Measurements from ENCODE around the gene ADAMTS2. TPM values are rescaled to one million over a fixed set of nuclear protein-coding genes. Genes with fewer than 3 reads are reported as not detected.
A peak's percentile ranks its signal among the peaks of the same experiment; 100 is the strongest.

The ADAMTS2 gene
- total RNA-seq, 1 donor from 2014 or later = 93.2 TPM

GRCh38 chr5:179230061-179230461 is 115.2 kb downstream of the ADAMTS2 start:
- no peak for TF ChIP-seq CTCF (IDR thresholded peaks at IDR 0.05)
- Mint-ChIP-seq H3K27ac (ENCODE audit: unreplicated experiment) (no peak overlapping the region), H3K27me3 (ENCODE audit: low read depth) (no peaks in the 10 kb centered on the region), H3K9me3 (ENCODE audit: low read depth) (no peaks in the 10 kb centered on the region), H3K4me3 (ENCODE audit: unreplicated experiment) (no peak overlapping the region), H3K36me3 (ENCODE audit: low read depth) (no peaks in the 10 kb centered on the region), H3K4me1 (ENCODE audit: low read depth) (peaks cover 5% of the 10 kb centered on the region)
- peak; percentile 73 for DNase-seq (ENCODE audit: low spot score)

DNA sequence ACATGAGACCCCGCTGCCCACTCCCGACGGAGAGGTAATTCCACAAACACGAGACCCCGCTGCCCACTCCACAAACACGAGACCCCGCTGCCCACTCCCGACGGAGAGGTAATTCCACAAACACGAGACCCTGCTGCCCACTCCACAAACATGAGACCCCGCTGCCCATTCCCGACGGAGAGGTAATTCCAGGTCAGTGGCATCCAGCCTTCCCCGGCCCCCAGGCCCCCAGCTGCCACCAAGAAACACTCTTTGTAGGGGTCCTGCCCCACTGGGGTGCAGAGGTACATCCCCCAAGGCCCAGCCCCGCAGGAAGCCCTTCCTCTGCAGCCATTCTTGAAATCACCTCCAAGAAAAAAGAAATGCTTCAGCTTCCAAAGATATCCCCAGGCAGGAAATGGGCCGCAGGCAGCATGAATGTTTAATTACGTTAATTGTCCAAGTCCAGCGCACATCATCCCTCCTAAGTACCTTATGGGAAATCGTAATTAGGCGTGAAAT is 115.9 kb downstream of the ADAMTS2 start:
- peak; percentile 63 for DNase-seq (ENCODE audit: low spot score)
- H3K27ac Mint-ChIP-seq (ENCODE audit: unreplicated experiment) = no peak overlapping the region

GRCh38 chr5:179228341-179229121 is 116.7 kb downstream of the ADAMTS2 start:
- H3K9me3 Mint-ChIP-seq (ENCODE audit: low read depth) = no peaks in the 10 kb centered on the region
- no peak for TF ChIP-seq CTCF (IDR thresholded peaks at IDR 0.05)

More for the DNA sequence above, 115.9 kb downstream of the ADAMTS2 start:
- H3K27me3 Mint-ChIP-seq (ENCODE audit: low read depth) = no peaks in the 10 kb centered on the region
- no peaks in the 10 kb centered on the region for H3K36me3 Mint-ChIP-seq (ENCODE audit: low read depth)
- no peaks in the 10 kb centered on the region for H3K9me3 Mint-ChIP-seq (ENCODE audit: low read depth)
- no peak for TF ChIP-seq CTCF (IDR thresholded peaks at IDR 0.05)
- H3K4me1 Mint-ChIP-seq (ENCODE audit: low read depth) = peaks cover 5% of the 10 kb centered on the region
- no peak overlapping the region for H3K4me3 Mint-ChIP-seq (ENCODE audit: unreplicated experiment)

DNA sequence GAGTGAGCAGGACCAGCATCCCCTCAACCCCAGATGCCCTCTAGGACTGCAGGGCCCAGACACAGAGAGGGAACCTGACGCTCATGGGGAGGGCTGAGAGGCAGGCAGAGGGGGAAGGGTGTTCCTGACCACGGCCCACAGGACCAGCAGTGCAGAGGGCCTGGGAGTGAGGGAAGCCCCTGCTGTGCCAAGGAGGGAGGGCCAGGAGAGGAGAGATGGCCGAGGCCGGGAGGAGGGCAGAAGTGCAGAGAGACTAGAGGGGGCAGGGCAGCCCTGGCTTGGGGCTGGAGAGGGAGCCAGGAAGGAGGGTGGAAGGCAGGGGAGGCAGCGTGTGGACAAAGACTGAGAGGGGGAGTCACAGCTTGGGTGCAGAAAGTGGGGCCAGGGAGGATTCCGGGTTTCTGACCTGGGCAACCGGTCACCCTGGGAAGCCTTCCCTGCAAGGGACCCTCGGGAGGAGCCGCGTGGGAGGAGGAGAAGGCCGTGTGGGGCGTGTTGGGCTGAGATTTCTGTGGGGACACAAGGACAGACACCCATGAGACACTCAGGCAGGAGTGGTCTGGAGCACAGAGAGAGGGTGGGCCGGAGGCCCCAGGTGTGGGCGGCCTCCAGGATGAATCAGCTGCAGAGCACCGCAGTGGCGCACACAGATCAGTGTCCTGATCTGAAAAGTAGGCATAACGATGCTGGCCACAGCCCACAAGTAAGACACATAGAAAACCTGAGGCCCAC is 117.5 kb downstream of the ADAMTS2 start:
- no peak for TF ChIP-seq CTCF (IDR thresholded peaks at IDR 0.05)
- H3K27me3 Mint-ChIP-seq (ENCODE audit: low read depth) = no peaks in the 10 kb centered on the region
- H3K9me3 Mint-ChIP-seq (ENCODE audit: low read depth) = no peaks in the 10 kb centered on the region
- H3K27ac Mint-ChIP-seq (ENCODE audit: unreplicated experiment) = no peak overlapping the region
- peaks cover 2% of the 10 kb centered on the region for H3K36me3 Mint-ChIP-seq (ENCODE audit: low read depth)
- H3K4me1 Mint-ChIP-seq (ENCODE audit: low read depth) = peaks cover 5% of the 10 kb centered on the region
- DNase-seq (ENCODE audit: low spot score) = peak; percentile 86
- no peak overlapping the region for H3K4me3 Mint-ChIP-seq (ENCODE audit: unreplicated experiment)

More at GRCh38 chr5:179228341-179229121, 116.7 kb downstream of the ADAMTS2 start:
- H3K4me3 Mint-ChIP-seq (ENCODE audit: unreplicated experiment) = no peak overlapping the region
- peak; percentile 90 for DNase-seq (ENCODE audit: low spot score)
- no peaks in the 10 kb centered on the region for H3K27me3 Mint-ChIP-seq (ENCODE audit: low read depth)
- no peak overlapping the region for H3K27ac Mint-ChIP-seq (ENCODE audit: unreplicated experiment)
- H3K36me3 Mint-ChIP-seq (ENCODE audit: low read depth) = no peaks in the 10 kb centered on the region
- peaks cover 5% of the 10 kb centered on the region for H3K4me1 Mint-ChIP-seq (ENCODE audit: low read depth)

DNA sequence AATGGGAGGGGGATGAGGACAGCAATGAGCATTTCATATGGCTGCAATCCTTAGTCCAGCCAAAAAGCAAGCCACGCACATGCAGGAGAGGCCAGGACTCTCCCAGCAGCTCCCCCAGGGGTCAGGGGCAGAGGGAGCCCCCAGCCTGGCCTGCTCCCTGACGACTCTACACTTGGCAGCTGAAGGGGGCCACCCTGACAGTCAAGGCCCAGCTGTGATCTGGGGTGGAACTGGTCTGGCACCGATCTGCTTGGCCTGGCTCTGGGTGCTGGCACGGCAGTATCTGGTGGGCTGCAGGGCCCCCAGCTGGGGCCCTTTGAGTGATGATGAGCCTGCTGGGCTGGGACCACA is 118.1 kb downstream of the ADAMTS2 start:
- Mint-ChIP-seq H3K9me3 (ENCODE audit: low read depth) (no peaks in the 10 kb centered on the region), H3K27ac (ENCODE audit: unreplicated experiment) (no peak overlapping the region), H3K4me1 (ENCODE audit: low read depth) (peaks cover 5% of the 10 kb centered on the region), H3K4me3 (ENCODE audit: unreplicated experiment) (no peak overlapping the region), H3K27me3 (ENCODE audit: low read depth) (no peaks in the 10 kb centered on the region), H3K36me3 (ENCODE audit: low read depth) (peaks cover 2% of the 10 kb centered on the region)
- TF ChIP-seq CTCF (IDR thresholded peaks at IDR 0.05) = no peak
- peak; percentile 71 for DNase-seq (ENCODE audit: low spot score)
